PC-9 (cell line): ENCODE results near the gene SLC35E4.

Experiments used
- EZH2 ChIP-seq: fragments of 200-600 bp; sonication (generic); IDR thresholded peaks from 2 replicates; pipeline ENCODE4 v1.8.0; 2017; ENCODE audit warnings: antibody characterized with exemption, low read depth
- TF ChIP-seq, protein P1 (sequence below): fragments of 200-600 bp; sonication (generic); conservative IDR thresholded peaks from 2 replicates; pipeline ENCODE4 v1.6.1; 2017; ENCODE audit warnings: mixed run types, antibody characterized with exemption, mild to moderate bottlenecking, moderate library complexity

DNA sequence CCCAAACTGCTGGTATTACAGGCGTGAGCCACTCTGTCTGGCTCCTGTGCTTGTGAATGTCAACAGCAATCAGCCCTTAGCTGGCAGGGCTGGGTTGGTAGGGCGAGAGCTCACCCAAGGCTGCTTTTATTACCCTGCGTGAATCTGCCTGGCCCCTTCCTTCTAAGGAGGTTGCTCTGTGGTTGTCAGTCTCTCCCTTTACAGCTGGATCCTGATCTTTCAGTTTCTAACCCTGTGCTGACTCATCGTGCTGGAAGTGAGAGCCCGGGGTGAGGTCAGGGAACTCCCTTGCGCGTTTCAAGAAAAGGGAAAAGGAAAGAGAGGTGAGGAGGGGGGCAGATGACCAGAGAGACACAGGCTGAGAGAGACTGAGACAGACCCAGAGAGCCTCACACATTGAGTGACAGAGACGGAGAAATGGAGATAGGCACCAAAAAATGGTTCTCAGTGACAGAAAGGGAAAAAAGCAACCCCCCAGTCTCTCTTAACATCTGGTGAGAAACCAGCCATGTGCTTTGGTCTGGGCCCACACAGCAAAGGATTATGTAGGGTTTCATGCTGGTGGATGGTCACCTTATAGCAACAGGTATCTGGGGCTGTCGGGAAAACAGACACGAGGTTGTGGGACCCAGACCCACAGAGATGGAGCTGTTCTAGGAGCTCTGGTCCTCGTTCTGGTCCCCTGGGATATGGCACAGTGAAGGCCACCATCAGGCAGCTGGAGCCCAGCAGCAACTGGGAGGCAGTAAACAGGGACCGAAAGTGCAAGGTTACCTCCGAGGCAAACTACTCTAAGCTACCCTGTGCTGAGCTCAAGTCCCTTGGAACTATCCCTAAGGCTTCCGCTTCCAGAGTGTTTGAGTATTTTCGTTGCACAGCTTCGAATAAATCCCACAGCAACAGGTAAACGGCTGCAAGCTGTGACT lies 26.1 kb upstream of the SLC35E4 start:
- TF ChIP-seq, protein P1, sequence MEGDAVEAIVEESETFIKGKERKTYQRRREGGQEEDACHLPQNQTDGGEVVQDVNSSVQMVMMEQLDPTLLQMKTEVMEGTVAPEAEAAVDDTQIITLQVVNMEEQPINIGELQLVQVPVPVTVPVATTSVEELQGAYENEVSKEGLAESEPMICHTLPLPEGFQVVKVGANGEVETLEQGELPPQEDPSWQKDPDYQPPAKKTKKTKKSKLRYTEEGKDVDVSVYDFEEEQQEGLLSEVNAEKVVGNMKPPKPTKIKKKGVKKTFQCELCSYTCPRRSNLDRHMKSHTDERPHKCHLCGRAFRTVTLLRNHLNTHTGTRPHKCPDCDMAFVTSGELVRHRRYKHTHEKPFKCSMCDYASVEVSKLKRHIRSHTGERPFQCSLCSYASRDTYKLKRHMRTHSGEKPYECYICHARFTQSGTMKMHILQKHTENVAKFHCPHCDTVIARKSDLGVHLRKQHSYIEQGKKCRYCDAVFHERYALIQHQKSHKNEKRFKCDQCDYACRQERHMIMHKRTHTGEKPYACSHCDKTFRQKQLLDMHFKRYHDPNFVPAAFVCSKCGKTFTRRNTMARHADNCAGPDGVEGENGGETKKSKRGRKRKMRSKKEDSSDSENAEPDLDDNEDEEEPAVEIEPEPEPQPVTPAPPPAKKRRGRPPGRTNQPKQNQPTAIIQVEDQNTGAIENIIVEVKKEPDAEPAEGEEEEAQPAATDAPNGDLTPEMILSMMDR, result no peak
- no peak for TF ChIP-seq EZH2
